ENCODE measurements around the gene EXD3.

The EXD3 gene

GRCh38 chr9:137313326-137313936 is 109.5 kb downstream of the EXD3 start:
- no peak for DNase-seq

DNA sequence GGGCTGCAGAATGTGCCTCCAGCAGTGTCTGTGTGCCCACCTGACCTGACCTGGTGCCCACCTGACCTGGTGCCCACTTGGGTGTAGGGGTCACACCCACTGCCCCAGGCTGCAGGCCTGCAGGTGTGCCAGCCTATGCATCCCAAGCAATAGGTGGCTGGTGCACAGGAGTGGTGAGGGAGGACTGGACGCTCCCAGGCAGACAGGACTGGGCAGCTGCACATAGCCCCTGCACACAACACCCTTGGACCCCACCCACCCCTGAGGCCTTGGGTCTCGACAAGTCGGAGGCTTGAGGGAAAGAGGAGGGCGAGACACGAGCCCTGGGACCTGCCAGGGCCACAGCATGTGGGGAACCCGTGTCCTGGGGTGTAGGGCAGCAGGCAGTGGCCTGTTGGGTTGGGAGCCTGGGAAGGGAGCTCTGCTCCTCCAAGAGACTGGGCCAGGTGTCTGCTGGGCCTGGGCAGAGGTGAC is 110.1 kb downstream of the EXD3 start:
- no peak for DNase-seq

- no peak for DNase-seq
These were observed 110.7 kb downstream of the EXD3 start for GRCh38 chr9:137311986-137312851.

GRCh38 chr9:137311171-137311985 is 111.6 kb downstream of the EXD3 start:
- no peak for DNase-seq

- no peak for DNase-seq
These were observed 112.5 kb downstream of the EXD3 start for GRCh38 chr9:137310189-137311052.

DNA sequence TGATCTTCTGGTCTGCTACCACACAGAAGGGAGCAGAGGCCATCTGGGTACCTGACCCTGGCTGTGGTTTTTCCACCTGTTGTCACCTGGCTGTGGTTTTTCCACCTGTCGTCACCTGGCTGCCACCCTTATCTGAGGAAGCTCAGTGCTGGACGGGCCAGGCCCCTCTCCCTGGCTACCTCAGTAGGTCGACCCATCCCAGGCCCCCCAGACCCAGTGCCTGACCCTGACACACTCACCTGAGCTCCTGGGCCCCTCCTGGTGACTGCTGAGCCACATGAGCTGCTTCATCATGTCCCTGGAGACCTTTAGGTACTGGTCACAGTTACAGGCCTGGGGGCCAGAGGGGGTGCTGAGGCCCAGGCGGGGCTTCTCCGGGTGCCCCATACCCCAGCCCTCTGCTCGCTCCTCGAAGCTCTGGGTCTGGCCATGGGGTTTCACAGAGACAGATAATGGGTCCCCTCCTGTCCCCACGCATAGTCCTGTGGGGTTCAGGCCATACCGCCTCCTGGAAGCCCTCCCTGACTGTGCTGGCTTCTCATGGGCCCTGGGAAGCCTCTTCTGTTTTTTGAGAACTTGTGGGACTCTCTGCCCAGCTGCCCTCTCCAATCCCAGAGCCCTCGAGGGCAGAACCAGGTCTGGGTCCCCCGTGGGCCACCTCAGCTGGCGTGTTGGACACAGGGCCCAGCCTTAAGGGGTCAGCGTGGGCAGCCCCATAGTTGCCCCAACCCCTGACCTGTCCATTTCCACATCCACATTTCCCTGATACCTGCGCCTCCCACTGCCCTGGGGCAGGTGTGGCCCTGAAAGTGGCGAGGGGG is 113.4 kb downstream of the EXD3 start:
- DNase-seq = no peak

- no peak for DNase-seq
These were observed 114.8 kb downstream of the EXD3 start for GRCh38 chr9:137308057-137308619.

DNA sequence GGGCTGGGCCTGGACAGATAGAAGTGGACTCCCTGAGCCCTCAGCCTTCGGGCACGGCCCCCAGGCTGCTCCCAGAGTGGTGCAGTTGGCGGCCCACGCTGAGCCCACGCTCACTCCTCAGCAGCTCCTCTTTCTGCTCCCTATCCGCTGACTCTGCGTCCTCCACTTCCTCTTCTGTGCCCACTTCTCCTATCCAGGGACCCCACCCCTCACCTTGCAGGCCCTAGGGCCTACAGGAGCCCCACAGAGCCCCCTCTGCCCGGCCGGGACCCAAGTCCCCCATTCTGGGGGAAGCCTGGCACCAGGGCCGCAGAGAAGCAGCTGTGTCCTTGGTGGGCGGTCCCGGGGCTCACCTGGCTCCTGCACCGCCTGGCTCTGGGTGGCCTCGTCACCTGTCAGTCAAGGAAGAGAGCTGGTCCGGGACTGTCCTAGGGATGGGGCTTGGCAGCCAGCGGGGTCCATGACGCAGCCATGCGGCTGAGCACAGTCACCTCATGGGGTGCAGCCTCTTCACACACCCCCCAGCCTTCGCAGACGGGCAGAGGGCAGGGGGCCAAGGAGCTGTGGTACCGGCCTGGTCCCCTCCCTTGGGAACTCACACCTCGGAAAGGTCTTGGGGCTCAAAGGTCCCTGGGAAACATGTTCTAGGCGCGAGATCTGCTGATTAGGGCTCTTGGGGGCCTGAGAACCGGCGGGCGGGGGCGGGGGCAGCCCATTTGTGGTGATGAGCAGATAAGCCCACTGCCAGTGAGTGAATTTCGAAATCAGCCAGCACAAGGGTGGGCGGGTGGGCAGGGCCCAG is 115.5 kb downstream of the EXD3 start:
- DNase-seq = no peak

DNA sequence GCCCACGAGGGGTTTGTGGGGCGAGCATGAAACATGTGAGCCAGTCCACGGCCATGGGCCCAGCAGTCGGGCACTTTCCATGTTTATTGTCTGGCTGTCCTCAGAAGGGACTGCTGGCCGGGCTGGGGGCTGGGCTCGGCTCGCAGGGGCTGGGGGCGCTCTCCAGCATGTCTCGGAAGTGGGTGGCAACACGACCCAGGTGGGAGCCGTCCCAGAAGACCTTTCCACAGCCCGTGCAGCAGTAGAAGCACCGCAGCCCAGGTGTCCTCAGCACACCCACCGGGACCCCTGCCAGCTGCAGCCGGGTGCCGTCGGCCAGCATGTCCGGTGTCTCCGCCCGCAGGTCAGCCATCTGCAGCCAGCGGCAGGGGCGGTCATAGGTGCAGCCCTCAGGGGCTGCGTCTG is 116.1 kb downstream of the EXD3 start:
- DNase-seq = no peak

- no peak for DNase-seq
These were observed 116.7 kb downstream of the EXD3 start for GRCh38 chr9:137306066-137306849.

- no peak for DNase-seq
These were observed 117.2 kb downstream of the EXD3 start for GRCh38 chr9:137305798-137306065.

DNA sequence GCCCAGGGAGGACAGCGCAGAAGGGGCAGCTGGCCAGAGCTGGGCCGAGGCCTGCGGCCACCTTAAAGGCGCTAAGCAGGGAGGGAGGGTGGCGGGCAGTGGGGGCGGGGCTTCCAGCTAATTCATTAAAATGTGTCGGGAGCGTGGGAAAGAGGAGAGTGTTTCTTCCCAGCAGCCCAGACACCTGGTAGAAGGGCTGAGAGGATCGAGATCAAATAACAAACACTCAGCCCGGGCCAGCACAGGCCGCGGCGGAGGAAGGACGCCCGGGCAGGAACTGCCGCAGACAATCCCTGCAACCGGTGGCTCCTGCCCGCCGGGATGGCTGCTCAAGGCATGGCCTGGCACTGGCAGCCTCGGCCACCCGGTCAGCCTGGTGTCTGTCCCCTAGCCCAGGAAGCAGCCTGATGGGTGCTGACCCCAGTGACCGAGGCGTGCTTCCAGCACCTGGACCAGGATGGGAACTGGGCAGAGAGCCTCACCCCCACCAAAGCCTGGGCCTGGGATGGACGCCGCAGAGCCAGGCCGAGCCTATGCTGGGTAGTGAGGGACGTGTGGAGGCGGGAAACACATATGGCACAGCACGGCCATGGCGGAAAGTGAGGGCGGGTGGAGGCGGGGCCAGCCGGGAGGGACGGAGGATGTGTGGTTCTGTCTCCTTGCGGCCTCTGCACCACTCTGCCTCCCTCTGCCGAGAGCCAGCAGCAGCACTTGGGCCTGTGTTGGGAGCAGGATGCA is 117.7 kb downstream of the EXD3 start:
- no peak for DNase-seq

- DNase-seq = no peak
These were observed 118.4 kb downstream of the EXD3 start for GRCh38 chr9:137304383-137305059.

- no peak for DNase-seq
These were observed 119.0 kb downstream of the EXD3 start for GRCh38 chr9:137303893-137304382.

GRCh38 chr9:137303151-137303892 is 119.6 kb downstream of the EXD3 start:
- DNase-seq = no peak

DNA sequence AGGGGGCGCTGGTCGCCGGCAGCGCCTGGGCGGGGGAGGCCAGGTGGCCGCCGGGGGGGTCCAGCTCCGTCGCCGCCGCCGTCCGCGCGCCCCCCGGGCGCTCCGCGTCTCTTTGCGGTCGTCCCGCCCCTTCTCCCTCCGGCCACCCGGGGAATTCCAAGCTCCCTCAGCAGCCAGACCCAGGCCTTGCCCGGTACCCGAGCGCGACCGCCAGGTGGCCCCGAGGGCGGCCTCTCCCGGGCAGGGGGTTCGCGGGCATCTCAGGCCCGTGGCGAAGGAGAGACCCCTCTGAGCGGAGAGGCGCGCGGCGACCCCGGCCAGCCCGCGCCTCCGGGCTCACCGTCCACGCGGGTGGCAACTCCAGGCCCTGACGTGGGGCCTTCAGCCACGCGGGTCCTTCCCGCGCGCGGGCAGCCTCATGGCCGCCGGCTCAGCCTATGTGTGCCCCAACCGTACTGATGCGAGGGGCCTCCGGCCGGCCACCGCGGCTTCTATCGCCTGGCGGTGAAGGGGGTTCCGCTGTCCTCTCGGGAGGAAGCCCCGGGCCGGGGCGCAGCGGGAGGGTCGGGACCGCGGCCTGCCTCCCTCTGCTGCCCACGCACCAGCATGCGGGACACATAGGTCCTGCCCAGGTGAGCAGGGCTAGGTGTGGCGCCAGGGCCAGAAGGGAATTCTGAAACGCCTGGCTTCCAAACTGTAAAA is 120.4 kb downstream of the EXD3 start:
- no peak for DNase-seq

DNA sequence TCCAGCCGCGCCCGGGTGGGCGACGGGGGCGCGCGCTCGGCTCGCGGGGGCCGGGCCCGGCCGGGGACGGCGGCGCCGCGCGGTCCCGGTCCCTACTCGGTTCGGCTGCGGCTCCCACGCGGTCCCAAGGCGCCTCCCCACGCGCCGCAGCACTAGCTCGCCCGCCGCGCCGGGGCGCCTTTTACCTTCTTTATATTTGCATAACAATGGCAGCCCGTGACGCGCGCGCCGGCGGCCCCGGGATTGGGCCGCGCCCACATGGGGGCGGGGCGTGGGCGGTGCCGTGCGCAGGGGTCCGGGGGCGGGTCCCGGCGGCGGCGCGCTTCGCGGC is 120.9 kb downstream of the EXD3 start, which contains the start of gene NRARP:
NRARP (minus strand) TSS at position 154 of the 331 bp plus-strand sequence. CDS start 343 bp downstream, outside the sequence.
- peak; percentile 73 for DNase-seq
